NCI-H2171 (cell line): ENCODE data around the gene DDX39B.
A peak's percentile ranks its signal among the peaks of the same experiment; 100 is the strongest.
"Not testable (repeated sequence)": the region's sequence is repeated elsewhere in the genome, so short reads cannot be mapped to it uniquely, and the experiment has no call there.

Source experiments
- DNase-seq: peaks from one replicate; lab custom pipeline; 2025; lab: John Stamatoyannopoulos, UW

DDX39B gene

GRCh38 chr6:31528821-31529328 is 12.9 kb downstream of the DDX39B start, which contains the start of gene MCCD1:
TSS of gene MCCD1 (plus strand) at chr6:31528962. CDS start at chr6:31529015, 53 bp downstream.
- DNase-seq: no peak

GRCh38 chr6:31528307-31528777 is 13.5 kb downstream of the DDX39B start:
- DNase-seq: no peak

- no peak for DNase-seq
These were observed 15.7 kb downstream of the DDX39B start for GRCh38 chr6:31525932-31526591.

- no peak for DNase-seq
These were observed 16.3 kb downstream of the DDX39B start for GRCh38 chr6:31525553-31525931.

- no peak for DNase-seq
These were observed 20.0 kb downstream of the DDX39B start for GRCh38 chr6:31521835-31522234.

- DNase-seq: no peak
These were observed 28.2 kb downstream of the DDX39B start for GRCh38 chr6:31513456-31514165.

GRCh38 chr6:31510007-31510406 is 31.8 kb downstream of the DDX39B start:
- no peak for DNase-seq

- DNase-seq: not testable (repeated sequence)
These were observed 32.8 kb downstream of the DDX39B start for GRCh38 chr6:31509036-31509435.

GRCh38 chr6:31502586-31502985 is 39.2 kb downstream of the DDX39B start:
- no peak for DNase-seq

GRCh38 chr6:31499648-31500047 is 42.2 kb downstream of the DDX39B start:
- not testable (repeated sequence) for DNase-seq

- DNase-seq: no peak
These were observed 43.1 kb downstream of the DDX39B start for GRCh38 chr6:31498748-31499147.

- peak; percentile 79 for DNase-seq
These were observed 44.0 kb downstream of the DDX39B start, which contains the start of gene MICB for GRCh38 chr6:31497531-31498476. TSS of gene MICB (plus strand) at chr6:31498145. CDS start at chr6:31498194, 49 bp downstream.

- DNase-seq: not testable (repeated sequence)
These were observed 45.0 kb downstream of the DDX39B start for GRCh38 chr6:31496826-31497225.

- DNase-seq: no peak
These were observed 46.2 kb downstream of the DDX39B start for GRCh38 chr6:31495580-31495979.

- DNase-seq: peak; percentile 47
These were observed 47.7 kb downstream of the DDX39B start for GRCh38 chr6:31493875-31494694.

- not testable (repeated sequence) for DNase-seq
These were observed 48.3 kb downstream of the DDX39B start for GRCh38 chr6:31493550-31493874.

- no peak for DNase-seq
These were observed 51.5 kb downstream of the DDX39B start for GRCh38 chr6:31490115-31490873.

GRCh38 chr6:31489086-31489485 is 52.7 kb downstream of the DDX39B start:
- no peak for DNase-seq

- DNase-seq: not testable (repeated sequence)
These were observed 54.1 kb downstream of the DDX39B start for GRCh38 chr6:31487674-31488073.

GRCh38 chr6:31486065-31486837 is 55.6 kb downstream of the DDX39B start:
- not testable (repeated sequence) for DNase-seq
